ENCODE data around the gene ME1. TPM values are rescaled to one million over a fixed set of nuclear protein-coding genes. Genes with fewer than 3 reads are reported as not detected.
"Not testable (repeated sequence)": the region's sequence is repeated elsewhere in the genome, so short reads cannot be mapped to it uniquely, and the experiment has no call there.

ME1 gene
- total RNA-seq, 3 donors from 2014 or later, result 5.2 to 34.6 (median 7.2) TPM

- Histone ChIP-seq H3K4me1 (no peaks in the 10 kb centered on the region), H3K36me3 (no peaks in the 10 kb centered on the region), H3K9me3 (no peaks in the 10 kb centered on the region), H3K4me3 (no peak overlapping the region), H3K27me3 (no peaks in the 10 kb centered on the region), H3K27ac (no peak overlapping the region)
- intact Hi-C loops (cut with DNase I; ENCODE audit: low total_unique reads), result no loop called here
- DNase-seq (ENCODE audit: low spot score in 2 of 2), result no peak
- TF ChIP-seq POLR2AphosphoS5 (IDR thresholded peaks at IDR 0.05), result no peak
- TF ChIP-seq POLR2A (IDR thresholded peaks at IDR 0.05), result no peak
- no peak for TF ChIP-seq CTCF (IDR thresholded peaks at IDR 0.05)
Measured at GRCh38 chr6:83265384-83265783, 165.5 kb downstream of the ME1 start.

GRCh38 chr6:83260577-83260976 lies 170.3 kb downstream of the ME1 start:
- TF ChIP-seq POLR2AphosphoS5 (IDR thresholded peaks at IDR 0.05), result no peak
- no peak for TF ChIP-seq POLR2A (IDR thresholded peaks at IDR 0.05)
- no peak for TF ChIP-seq CTCF (IDR thresholded peaks at IDR 0.05)
- intact Hi-C loops (cut with DNase I; ENCODE audit: low total_unique reads), result no loop called here
- H3K27ac ChIP-seq, result no peak overlapping the region

GRCh38 chr6:83258517-83258916 lies 172.3 kb downstream of the ME1 start:
- Histone ChIP-seq H3K4me1 (no peaks in the 10 kb centered on the region), H3K36me3 (no peaks in the 10 kb centered on the region), H3K27me3 (no peaks in the 10 kb centered on the region), H3K4me3 (no peak overlapping the region), H3K9me3 (no peaks in the 10 kb centered on the region), H3K27ac (no peak overlapping the region)
- TF ChIP-seq POLR2AphosphoS5 (IDR thresholded peaks at IDR 0.05) (no peak), POLR2A (IDR thresholded peaks at IDR 0.05) (no peak), CTCF (IDR thresholded peaks at IDR 0.05) (no peak)
- DNase-seq (ENCODE audit: low spot score in 2 of 2), result no peak
- intact Hi-C loops (cut with DNase I; ENCODE audit: low total_unique reads), result no loop called here

More at GRCh38 chr6:83260577-83260976, 170.3 kb downstream of the ME1 start:
- Histone ChIP-seq H3K27me3 (no peaks in the 10 kb centered on the region), H3K36me3 (no peaks in the 10 kb centered on the region), H3K4me1 (no peaks in the 10 kb centered on the region), H3K9me3 (no peaks in the 10 kb centered on the region), H3K4me3 (no peak overlapping the region)
- no peak for DNase-seq (ENCODE audit: low spot score in 2 of 2)

- intact Hi-C loops (cut with DNase I; ENCODE audit: low total_unique reads), result no loop called here
- no peak overlapping the region for H3K4me3 ChIP-seq
- no peaks in the 10 kb centered on the region for H3K36me3 ChIP-seq
- H3K27me3 ChIP-seq, result no peaks in the 10 kb centered on the region
- no peaks in the 10 kb centered on the region for H3K9me3 ChIP-seq
- DNase-seq (ENCODE audit: low spot score in 2 of 2), result no peak
- TF ChIP-seq POLR2A (IDR thresholded peaks at IDR 0.05) (no peak), POLR2AphosphoS5 (IDR thresholded peaks at IDR 0.05) (no peak), CTCF (IDR thresholded peaks at IDR 0.05) (no peak)
- no peak overlapping the region for H3K27ac ChIP-seq
- H3K4me1 ChIP-seq, result no peaks in the 10 kb centered on the region
Measured at GRCh38 chr6:83257791-83258190, 173.1 kb downstream of the ME1 start.

GRCh38 chr6:83256719-83257118 lies 174.1 kb downstream of the ME1 start:
- DNase-seq (ENCODE audit: low spot score in 2 of 2); H3K27ac ChIP-seq; H3K9me3 ChIP-seq; H3K36me3 ChIP-seq; H3K27me3 ChIP-seq; H3K4me1 ChIP-seq; intact Hi-C loops (cut with DNase I; ENCODE audit: low total_unique reads); H3K4me3 ChIP-seq: not testable (repeated sequence)

GRCh38 chr6:83252719-83253118 lies 178.1 kb downstream of the ME1 start:
- H3K36me3 ChIP-seq, result no peaks in the 10 kb centered on the region
- no peaks in the 10 kb centered on the region for H3K9me3 ChIP-seq
- no peak for TF ChIP-seq CTCF (IDR thresholded peaks at IDR 0.05)
- TF ChIP-seq POLR2A (IDR thresholded peaks at IDR 0.05), result no peak
- no peak for TF ChIP-seq POLR2AphosphoS5 (IDR thresholded peaks at IDR 0.05)
- H3K27ac ChIP-seq, result no peak overlapping the region
- no peak for DNase-seq (ENCODE audit: low spot score in 2 of 2)
- no peaks in the 10 kb centered on the region for H3K4me1 ChIP-seq
- no peak overlapping the region for H3K4me3 ChIP-seq
- intact Hi-C loops (cut with DNase I; ENCODE audit: low total_unique reads), result no loop called here
- no peaks in the 10 kb centered on the region for H3K27me3 ChIP-seq

All from breast epithelium (tissue), 4 donors.